HEK293T (cell line): Measurements from ENCODE around the gene GNPTG.

Experiments
- CTBP1 ChIP-seq: fragments of 450-650 bp; IDR thresholded peaks from 2 replicates; pipeline ENCODE4 v1.6.1; 2016; ENCODE audit warnings: borderline replicate concordance
- FOXK2 ChIP-seq: fragments of 450-650 bp; IDR thresholded peaks from 2 replicates; pipeline ENCODE4 v1.6.1; 2016; ENCODE audit warnings: mild to moderate bottlenecking
- FOXM1 ChIP-seq: fragments of 450-650 bp; IDR thresholded peaks from 2 replicates; pipeline ENCODE4 v1.6.1; 2017; ENCODE audit warnings: mild to moderate bottlenecking, borderline replicate concordance
- LEF1 ChIP-seq: fragments of 450-650 bp; IDR thresholded peaks from 2 replicates; pipeline ENCODE4 v1.6.1; 2017; ENCODE audit warnings: mild to moderate bottlenecking, borderline replicate concordance
- SP1 ChIP-seq: fragments of 450-650 bp; IDR thresholded peaks from 2 replicates; pipeline ENCODE4 v1.6.1; 2017
- TF ChIP-seq, protein P1 (sequence below): fragments of 450-650 bp; IDR thresholded peaks from 2 replicates; pipeline ENCODE4 v1.6.1; 2016

DNA sequence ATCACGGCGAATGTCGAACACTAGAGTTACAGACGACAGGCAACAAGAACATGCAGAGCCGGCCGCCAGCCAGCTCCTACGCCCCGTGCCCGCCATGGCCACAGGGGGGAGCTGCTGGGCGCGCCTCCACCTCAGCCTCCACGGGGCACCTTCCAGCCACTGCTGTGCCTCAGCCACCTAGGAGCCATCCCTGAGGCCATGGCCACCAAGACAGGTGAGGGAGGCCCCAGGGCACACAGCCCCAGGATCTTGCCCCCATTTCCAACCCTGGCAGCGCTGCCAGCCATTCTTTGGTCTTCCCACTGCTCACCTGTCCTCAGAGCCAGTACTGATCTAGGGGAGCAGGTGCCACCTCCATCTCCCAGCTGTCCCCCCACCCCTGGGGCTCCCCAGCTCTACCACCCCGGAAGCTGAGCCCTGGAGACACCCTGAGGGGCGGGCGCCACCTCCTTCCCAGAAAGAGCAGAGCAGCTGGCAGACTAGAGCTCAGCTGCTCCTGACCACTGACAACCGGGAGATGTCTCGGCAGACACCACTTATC is 11.8 kb downstream of the GNPTG start:
- no peak for TF ChIP-seq FOXM1
- no peak for TF ChIP-seq CTBP1
- no peak for TF ChIP-seq LEF1
- TF ChIP-seq, protein P1, sequence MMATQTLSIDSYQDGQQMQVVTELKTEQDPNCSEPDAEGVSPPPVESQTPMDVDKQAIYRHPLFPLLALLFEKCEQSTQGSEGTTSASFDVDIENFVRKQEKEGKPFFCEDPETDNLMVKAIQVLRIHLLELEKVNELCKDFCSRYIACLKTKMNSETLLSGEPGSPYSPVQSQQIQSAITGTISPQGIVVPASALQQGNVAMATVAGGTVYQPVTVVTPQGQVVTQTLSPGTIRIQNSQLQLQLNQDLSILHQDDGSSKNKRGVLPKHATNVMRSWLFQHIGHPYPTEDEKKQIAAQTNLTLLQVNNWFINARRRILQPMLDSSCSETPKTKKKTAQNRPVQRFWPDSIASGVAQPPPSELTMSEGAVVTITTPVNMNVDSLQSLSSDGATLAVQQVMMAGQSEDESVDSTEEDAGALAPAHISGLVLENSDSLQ, result no peak
- no peak for TF ChIP-seq SP1
- no peak for TF ChIP-seq FOXK2
